Muscle layer of colon (tissue), 2 donors: Measurements from ENCODE around the gene TMEM108.

ENCODE experiments used
- H3K27ac ChIP-seq: one replicate; pipeline ENCODE4 v1.7.0; 2013; ENCODE audit warnings: low read depth, mild to moderate bottlenecking, low read length, moderate library complexity
- H3K27me3 ChIP-seq, 2 donors: one replicate each; pipeline ENCODE4 v1.7.0; 2013; ENCODE audit warnings: low read length in 2 of 2, mild to moderate bottlenecking in 2 of 2; ENCODE audit not compliant: insufficient read depth in 2 of 2, control insufficient read depth in 1 of 2
- H3K36me3 ChIP-seq: one replicate; pipeline ENCODE4 v1.7.0; 2013; ENCODE audit warnings: mild to moderate bottlenecking, low read length; ENCODE audit not compliant: insufficient read depth
- H3K4me1 ChIP-seq: one replicate; pipeline ENCODE4 v1.7.0; 2013; ENCODE audit warnings: mild to moderate bottlenecking, low read length; ENCODE audit not compliant: insufficient read depth
- H3K4me3 ChIP-seq, 2 donors: one replicate each; pipeline ENCODE4 v1.7.0; 2013; ENCODE audit warnings: low read length in 2 of 2, low read depth in 1 of 2, mild to moderate bottlenecking in 1 of 2, moderate library complexity in 1 of 2
- H3K9ac ChIP-seq: one replicate; pipeline ENCODE4 v1.7.0; 2013; ENCODE audit warnings: low read length
- H3K9me3 ChIP-seq: one replicate; pipeline ENCODE4 v1.7.0; 2013; ENCODE audit warnings: mild to moderate bottlenecking, low read length
- donor health status: abdominal sarcoma.
- donor health status: Adenocarcinoma of cecum.

Gene TMEM108

GRCh38 chr3:133379926-133380325 lies 341.7 kb downstream of the TMEM108 start:
- Histone ChIP-seq H3K27ac (no peak overlapping the region), H3K27me3 (no peaks in the 10 kb centered on the region), H3K4me3 (no peak overlapping the region), H3K9ac (no peak overlapping the region), H3K36me3 (no peaks in the 10 kb centered on the region), H3K4me1 (no peaks in the 10 kb centered on the region), H3K9me3 (no peaks in the 10 kb centered on the region)

- H3K9me3 ChIP-seq, result no peaks in the 10 kb centered on the region
- H3K27ac ChIP-seq, result no peak overlapping the region
- no peaks in the 10 kb centered on the region for H3K36me3 ChIP-seq
- H3K4me1 ChIP-seq, result no peaks in the 10 kb centered on the region
- H3K9ac ChIP-seq, result no peak overlapping the region
- no peak overlapping the region for H3K4me3 ChIP-seq
- no peaks in the 10 kb centered on the region for H3K27me3 ChIP-seq
These were observed 342.5 kb downstream of the TMEM108 start for GRCh38 chr3:133380481-133381225.

- no peak overlapping the region for H3K9ac ChIP-seq
These were observed 343.3 kb downstream of the TMEM108 start for GRCh38 chr3:133381346-133382109.

GRCh38 chr3:133383175-133383574 lies 345.0 kb downstream of the TMEM108 start:
- Histone ChIP-seq H3K27ac (no peak overlapping the region), H3K9me3 (no peaks in the 10 kb centered on the region), H3K9ac (no peak overlapping the region), H3K27me3 (no peaks in the 10 kb centered on the region), H3K4me1 (no peaks in the 10 kb centered on the region), H3K4me3 (no peak overlapping the region), H3K36me3 (no peaks in the 10 kb centered on the region)

More at GRCh38 chr3:133381346-133382109, 343.3 kb downstream of the TMEM108 start:
- Histone ChIP-seq H3K36me3 (no peaks in the 10 kb centered on the region), H3K9me3 (no peaks in the 10 kb centered on the region), H3K27ac (no peak overlapping the region), H3K4me1 (no peaks in the 10 kb centered on the region), H3K4me3 (no peak overlapping the region), H3K27me3 (no peaks in the 10 kb centered on the region)

GRCh38 chr3:133383741-133384140 lies 345.6 kb downstream of the TMEM108 start:
- no peak overlapping the region for H3K4me3 ChIP-seq
- H3K9ac ChIP-seq, result no peak overlapping the region
- H3K9me3 ChIP-seq, result no peaks in the 10 kb centered on the region
- no peaks in the 10 kb centered on the region for H3K27me3 ChIP-seq
- H3K36me3 ChIP-seq, result no peaks in the 10 kb centered on the region
- H3K4me1 ChIP-seq, result no peaks in the 10 kb centered on the region
- no peak overlapping the region for H3K27ac ChIP-seq

GRCh38 chr3:133384331-133385027 lies 346.3 kb downstream of the TMEM108 start:
- H3K9ac ChIP-seq, result no peak overlapping the region
- no peaks in the 10 kb centered on the region for H3K9me3 ChIP-seq
- no peaks in the 10 kb centered on the region for H3K36me3 ChIP-seq
- H3K27me3 ChIP-seq, result no peaks in the 10 kb centered on the region
- H3K4me1 ChIP-seq, result no peaks in the 10 kb centered on the region
- no peak overlapping the region for H3K4me3 ChIP-seq
- H3K27ac ChIP-seq, result no peak overlapping the region

- H3K27me3 ChIP-seq, result no peaks in the 10 kb centered on the region
- H3K27ac ChIP-seq, result no peak overlapping the region
- no peak overlapping the region for H3K9ac ChIP-seq
- no peaks in the 10 kb centered on the region for H3K36me3 ChIP-seq
- no peak overlapping the region for H3K4me3 ChIP-seq
- H3K4me1 ChIP-seq, result no peaks in the 10 kb centered on the region
- H3K9me3 ChIP-seq, result no peaks in the 10 kb centered on the region
These were observed 348.7 kb downstream of the TMEM108 start for GRCh38 chr3:133386876-133387275.

- Histone ChIP-seq H3K4me3 (no peak overlapping the region), H3K36me3 (no peaks in the 10 kb centered on the region), H3K4me1 (no peaks in the 10 kb centered on the region), H3K27ac (no peak overlapping the region), H3K9me3 (no peaks in the 10 kb centered on the region), H3K27me3 (no peaks in the 10 kb centered on the region), H3K9ac (no peak overlapping the region)
These were observed 349.1 kb downstream of the TMEM108 start for GRCh38 chr3:133387341-133387740.

- Histone ChIP-seq H3K27ac (no peak overlapping the region), H3K9me3 (no peaks in the 10 kb centered on the region), H3K36me3 (no peaks in the 10 kb centered on the region), H3K4me3 (no peak overlapping the region), H3K4me1 (no peaks in the 10 kb centered on the region), H3K9ac (no peak overlapping the region), H3K27me3 (no peaks in the 10 kb centered on the region)
These were observed 350.7 kb downstream of the TMEM108 start for GRCh38 chr3:133388696-133389395.

- H3K4me1 ChIP-seq, result no peaks in the 10 kb centered on the region
- no peak overlapping the region for H3K4me3 ChIP-seq
- H3K36me3 ChIP-seq, result no peaks in the 10 kb centered on the region
- H3K27me3 ChIP-seq, result no peaks in the 10 kb centered on the region
- no peak overlapping the region for H3K9ac ChIP-seq
- no peak overlapping the region for H3K27ac ChIP-seq
- H3K9me3 ChIP-seq, result no peaks in the 10 kb centered on the region
These were observed 352.5 kb downstream of the TMEM108 start for GRCh38 chr3:133390715-133391114.

- H3K27ac ChIP-seq, result no peak overlapping the region
- H3K9me3 ChIP-seq, result no peaks in the 10 kb centered on the region
- no peaks in the 10 kb centered on the region for H3K4me1 ChIP-seq
- H3K27me3 ChIP-seq, result no peaks in the 10 kb centered on the region
- no peaks in the 10 kb centered on the region for H3K36me3 ChIP-seq
- H3K9ac ChIP-seq, result no peak overlapping the region
- H3K4me3 ChIP-seq, result no peak overlapping the region
These were observed 355.0 kb downstream of the TMEM108 start for GRCh38 chr3:133393204-133393603.
